ENCODE measurements around the gene EIF3I.

EIF3I gene

GRCh38 chr1:32276032-32276782 lies 54.0 kb downstream of the EIF3I start:
- DNase-seq (ENCODE audit: low read depth): no peak
- TF ChIP-seq CTCF (IDR thresholded peaks at IDR 0.05; ENCODE audit: low read length, missing control alignments): no peak
- no peak overlapping the region for H3K4me3 ChIP-seq (replicated peaks; ENCODE audit: low read depth, low read length)
